HepG2 (cell line): ENCODE measurements around the gene CEP162. TPM values are rescaled to one million over a fixed set of nuclear protein-coding genes. Genes with fewer than 3 reads are reported as not detected.
"Not testable (repeated sequence)": the region's sequence is repeated elsewhere in the genome, so short reads cannot be mapped to it uniquely, and the experiment has no call there.

Experiments used
- ATAC-seq: fragments of 200-7000 bp; cut with Tn5 transposase; 3 replicates; pipeline ENCODE4 v1.9.1; 2020; ENCODE audit warnings: mild to moderate bottlenecking, moderate library complexity
- BruUV-seq: library from RNA; stranded (reverse); fragments of 400-500 nt; replicated peaks from 2 replicates; lab custom pipeline; 2021; lab: Mats Ljungman, UMichigan
- CTCF ChIA-PET: fragments of 300-600 bp; formaldehyde crosslinking; extraction: SDS; loops from one replicate; lab custom pipeline; 2021; ENCODE audit warnings: low total read pairs, inconsistent platforms, low intra/inter-chr PET ratio; lab: Yijun Ruan, JAX
- POLR2A ChIA-PET: fragments of 350-600 bp; sonication (Branson Sonifier 250); formaldehyde crosslinking; loops from one replicate; lab custom pipeline; 2020; ENCODE audit warnings: antibody characterized with exemption, inconsistent platforms; lab: Yijun Ruan, JAX
- DNase-seq: peaks from one replicate; pipeline ENCODE4 v3.0.0-alpha.2; 2015; ENCODE audit warnings: low spot score
- FAIRE-seq: peaks from 3 replicates; lab custom pipeline; 2011; peaks lifted over from hg19 to GRCh38; lab: Jason Lieb, UNC
- H2AFZ ChIP-seq: one replicate; pipeline ENCODE4 v1.6.1; 2011; ENCODE audit warnings: low read length, inconsistent platforms
- H3K27ac ChIP-seq: fragments of 300-600 bp; 3 replicates; pipeline ENCODE4 v1.8.0; 2011; ENCODE audit warnings: mixed run types, mild to moderate bottlenecking, mixed read lengths, low read length, inconsistent platforms; ENCODE audit not compliant: insufficient read depth; ENCODE audit errors: extremely low read length
- H3K27me3 ChIP-seq, 2 experiments: fragments of 200-600 bp in 1 of 2; 2 replicates in 1 of 2; 3 replicates in 1 of 2; pipeline versions ENCODE4 v1.6.0 to v1.8.0; 2011; ENCODE audit warnings: low read length in 2 of 2, mild to moderate bottlenecking in 2 of 2, moderate library complexity in 2 of 2, inconsistent platforms in 1 of 2; ENCODE audit not compliant: insufficient read depth in 2 of 2, control insufficient read depth in 1 of 2
- H3K36me3 ChIP-seq, 2 experiments: fragments of 200-600 bp in 1 of 2; replicated peaks in 1 of 2; 2 replicates in 1 of 2; 3 replicates in 1 of 2; pipeline versions ENCODE4 v1.5.1 to v1.8.0; 2011; ENCODE audit warnings: low read length in 2 of 2, inconsistent platforms in 1 of 2; ENCODE audit not compliant: insufficient read depth in 2 of 2, control insufficient read depth in 1 of 2
- H3K4me1 ChIP-seq: 2 replicates; pipeline ENCODE4 v1.5.1; 2012; ENCODE audit warnings: low read length, inconsistent platforms; ENCODE audit not compliant: insufficient read depth
- H3K4me2 ChIP-seq: 2 replicates; pipeline ENCODE4 v1.6.0; 2011; ENCODE audit warnings: low read depth, low read length, inconsistent platforms
- H3K4me3 ChIP-seq, 3 experiments: fragments of 200-600 bp in 1 of 3; sonication (generic), shearing (Covaris generic) in 1 of 3; replicated peaks in 1 of 3; 2 replicates each; pipeline ENCODE4 v1.5.1; 2011 to 2016; ENCODE audit warnings: low read length in 3 of 3, inconsistent platforms in 2 of 3, low read depth in 2 of 3, mild to moderate bottlenecking in 2 of 3, control low read depth in 1 of 3, mixed read lengths in 1 of 3; ENCODE audit not compliant: insufficient read depth in 1 of 3
- H3K79me2 ChIP-seq: one replicate; pipeline ENCODE4 v1.6.1; 2011; ENCODE audit warnings: low read length, inconsistent platforms; ENCODE audit not compliant: insufficient read depth
- H3K9ac ChIP-seq: 2 replicates; pipeline ENCODE4 v1.6.0; 2011; ENCODE audit warnings: mild to moderate bottlenecking, low read depth, low read length, inconsistent platforms; ENCODE audit not compliant: insufficient read depth
- H3K9me3 ChIP-seq: 2 replicates; pipeline ENCODE4 v1.5.1; 2012; ENCODE audit warnings: mild to moderate bottlenecking, low read length
- H4K20me1 ChIP-seq: 2 replicates; pipeline ENCODE4 v1.6.0; 2011; ENCODE audit warnings: inconsistent platforms, mild to moderate bottlenecking, low read length, moderate library complexity; ENCODE audit not compliant: insufficient read depth
- EEA1 ChIP-seq: sonication (generic); formaldehyde crosslinking; IDR thresholded peaks from 2 replicates; pipeline ENCODE4 v1.5.1; 2020; ENCODE audit warnings: mild to moderate bottlenecking, missing genetic modification reagents, borderline replicate concordance
- GPN1 ChIP-seq: sonication (generic); formaldehyde crosslinking; IDR thresholded peaks from 2 replicates; pipeline ENCODE4 v1.5.1; 2020; ENCODE audit warnings: missing genetic modification reagents, borderline replicate concordance
- HNF1A ChIP-seq, 2 experiments: sonication (generic) in 1 of 2; formaldehyde crosslinking in 1 of 2; IDR thresholded peaks; 2 replicates each; pipeline versions ENCODE4 v1.4.0 to v1.6.1; 2016 to 2020; ENCODE audit warnings: borderline replicate concordance in 1 of 2, low read depth in 1 of 2, mild to moderate bottlenecking in 1 of 2, missing genetic modification reagents in 1 of 2
- HNRNPH1 ChIP-seq: fragments of 200-400 bp; formaldehyde crosslinking; optimal IDR thresholded peaks from 2 replicates; pipeline ENCODE3; 2017; ENCODE audit warnings: mild to moderate bottlenecking, low read depth, low read length
- MED13 ChIP-seq: sonication (generic); formaldehyde crosslinking; IDR thresholded peaks from 2 replicates; pipeline ENCODE4 v1.5.0; 2020; ENCODE audit warnings: missing genetic modification reagents
- NBN ChIP-seq: fragments of 450-650 bp; conservative IDR thresholded peaks from 2 replicates; pipeline ENCODE4 v1.6.1; 2017
- NKX3-1 ChIP-seq: sonication (generic); formaldehyde crosslinking; IDR thresholded peaks from 2 replicates; pipeline ENCODE4 v1.5.0; 2020; ENCODE audit warnings: missing genetic modification reagents
- SSRP1 ChIP-seq: IDR thresholded peaks from 2 replicates; pipeline ENCODE4 v1.6.1; 2016; ENCODE audit warnings: control low read depth
- STAT5B ChIP-seq: sonication (generic); formaldehyde crosslinking; IDR thresholded peaks from 2 replicates; pipeline ENCODE4 v1.4.0; 2020; ENCODE audit warnings: missing genetic modification reagents
- TBX3 ChIP-seq: fragments of 450-650 bp; IDR thresholded peaks from 2 replicates; pipeline ENCODE4 v1.6.1; 2017; ENCODE audit warnings: antibody characterized with exemption, mild to moderate bottlenecking, inconsistent platforms, borderline replicate concordance
- ZFP1 ChIP-seq: IDR thresholded peaks from 2 replicates; pipeline ENCODE4 v1.6.1; 2016
- ZNF160 ChIP-seq: sonication (generic); formaldehyde crosslinking; IDR thresholded peaks from 2 replicates; pipeline ENCODE4 v1.8.0; 2022; ENCODE audit warnings: mild to moderate bottlenecking, inconsistent platforms, missing genetic modification reagents
- ZNF326 ChIP-seq: sonication (generic); formaldehyde crosslinking; IDR thresholded peaks from 2 replicates; pipeline ENCODE4 v1.4.0; 2020; ENCODE audit warnings: missing genetic modification reagents, borderline replicate concordance
- ZNF564 ChIP-seq: sonication (generic); formaldehyde crosslinking; IDR thresholded peaks from 2 replicates; pipeline ENCODE4 v1.8.1; 2023; ENCODE audit warnings: mild to moderate bottlenecking, missing genetic modification reagents
- ZNF644 ChIP-seq: IDR thresholded peaks from 2 replicates; pipeline ENCODE4 v1.6.1; 2016; ENCODE audit warnings: low read depth
- ZNF720 ChIP-seq: sonication (generic); formaldehyde crosslinking; IDR thresholded peaks from 2 replicates; pipeline ENCODE4 v1.4.0; 2020; ENCODE audit warnings: missing genetic modification reagents
- WGBS: methylation state at CpG from one replicate; pipeline ENCODE4 v1.1.6; 2017; ENCODE audit warnings: low lambda C conversion rate; 5-methylcytosine and 5-hydroxymethylcytosine counted together
- in situ Hi-C: cut with HindIII; loops from 2 replicates; pipeline ENCODE4 v1.10.0; 2017; ENCODE audit warnings: low pct_unique_long_range_greater_than_20kb; ENCODE audit not compliant: extremely low pct_ligation_motif_present
- intact Hi-C: fragments of 100-400 bp; cut with micrococcal nuclease; formaldehyde crosslinking; loops from one replicate; pipeline ENCODE4 v1.10.0; 2022; ENCODE audit not compliant: unreplicated experiment
- polyA plus RNA-seq, 8 experiments: library from polyadenylated mRNA; depleted of rRNA in 3 of 8; stranded (reverse) in 7 of 8; unstranded in 1 of 8; fragments of >200 nt; fragmentation: Illumina TruSeq in 4 of 8; extraction: Trizol in 4 of 8; gene quantifications; 2 replicates each; pipeline versions ENCODE4 v1.2.1 to v1.2.3, GENCODE V29; 2011 to 2016; ENCODE audit warnings: low read depth in 4 of 8, missing spikeins in 1 of 8, mixed read lengths in 1 of 8; ENCODE audit not compliant: insufficient read depth in 1 of 8
- total RNA-seq, 5 experiments: library from RNA; depleted of rRNA; stranded (reverse); fragments of >200 nt; fragmentation: Illumina TruSeq; extraction: Trizol; gene quantifications; 2 replicates each; pipeline ENCODE4 v1.2.3, GENCODE V29; 2016; ENCODE audit warnings: low read depth in 1 of 5

Gene CEP162
- total and polyA plus RNA-seq, 2 of the 13 experiments (the other 11 are each of a cell fraction or from before 2014, with no cell fraction given) = 0.50 to 7.9 TPM

GRCh38 chr6:84249724-84250123, 22.3 kb upstream of the CEP162 start:
- BruUV-seq = no TSS peak
- ChIA-PET CTCF (no interaction called here), POLR2A (no interaction called here)
- Histone ChIP-seq H3K79me2 (no peaks in the 10 kb centered on the region), H3K36me3 (no peaks in the 10 kb centered on the region), H3K4me3 (no peak overlapping the region), H3K27ac (no peak overlapping the region), H3K27me3 (no peaks in the 10 kb centered on the region), H2AFZ (no peak overlapping the region), H3K9me3 (no peaks in the 10 kb centered on the region), H3K9ac (no peak overlapping the region), H3K4me1 (no peaks in the 10 kb centered on the region), H3K4me2 (no peak overlapping the region), H4K20me1 (no peaks in the 10 kb centered on the region)
- intact Hi-C loops (no loop called here), in situ Hi-C loops (no loop called here)
- no peak for FAIRE-seq
- ATAC-seq = no peak
- 15% methylated on average over 3 of the region's 3 CpGs for WGBS
- no peak for TF ChIP-seq STAT5B (CRISPR knock-in tag)
- no peak for TF ChIP-seq GPN1 (CRISPR knock-in tag)
- no peak for TF ChIP-seq ZNF720 (CRISPR knock-in tag)
- TF ChIP-seq ZNF644 = no peak
- no peak for TF ChIP-seq TBX3
- no peak for TF ChIP-seq ZNF564 (CRISPR knock-in tag)
- no peak for TF ChIP-seq MED13 (CRISPR knock-in tag)
- TF ChIP-seq ZNF160 (CRISPR knock-in tag) = no peak
- no peak for TF ChIP-seq ZNF326
- no peak for TF ChIP-seq NBN
- no peak for TF ChIP-seq NKX3-1 (CRISPR knock-in tag)
- no peak for TF ChIP-seq SSRP1 (CRISPR knock-in tag)
- TF ChIP-seq HNRNPH1 = no peak
- TF ChIP-seq EEA1 (CRISPR knock-in tag) = no peak
- TF ChIP-seq HNF1A (IDR thresholded peaks at IDR 0.05; ENCODE audit: low read depth) = no peak
- TF ChIP-seq HNF1A (CRISPR knock-in tag; IDR thresholded peaks at IDR 0.05; ENCODE audit: borderline replicate concordance) = no peak
- TF ChIP-seq ZFP1 (CRISPR knock-in tag) = no peak
- no peak for DNase-seq

GRCh38 chr6:84244416-84245081, 17.1 kb upstream of the CEP162 start:
- FAIRE-seq, CTCF ChIA-PET, ATAC-seq, H3K27me3 ChIP-seq, H3K9ac ChIP-seq, BruUV-seq, H3K9me3 ChIP-seq, H4K20me1 ChIP-seq, DNase-seq, H3K36me3 ChIP-seq, H3K4me1 ChIP-seq, POLR2A ChIA-PET, H3K79me2 ChIP-seq, H2AFZ ChIP-seq, H3K27ac ChIP-seq, H3K4me2 ChIP-seq, in situ Hi-C loops, H3K4me3 ChIP-seq: not testable (repeated sequence)
- intact Hi-C loops = loop anchor here (5.0 kb wide), 1 partner anchor 178 kb away; no protein-coding TSS in a partner anchor
- WGBS = no CpG with 5 or more reads among the region's 51 CpGs
